PC-3 (cell line): ENCODE results near the gene SLC22A3. TPM values are rescaled to one million over a fixed set of nuclear protein-coding genes. Genes with fewer than 3 reads are reported as not detected.
"Not testable (repeated sequence)": the region's sequence is repeated elsewhere in the genome, so short reads cannot be mapped to it uniquely, and the experiment has no call there.

Experiments
- ATAC-seq: fragments of 200-7000 bp; cut with Tn5 transposase; 2 replicates; pipeline ENCODE4 v1.9.1; 2020; ENCODE audit warnings: mild to moderate bottlenecking, moderate library complexity
- BruUV-seq: library from RNA; stranded (reverse); fragments of 400-500 nt; replicated peaks from 2 replicates; lab custom pipeline; 2021; lab: Mats Ljungman, UMichigan
- CTCF ChIA-PET: fragments of 300-600 bp; sonication (Branson Sonifier 250); formaldehyde crosslinking; loops from one replicate; lab custom pipeline; 2022; ENCODE audit warnings: antibody characterized with exemption; lab: Charles Lee
- POLR2A ChIA-PET: fragments of 300-600 bp; sonication (Branson Sonifier 250); formaldehyde crosslinking; loops from one replicate; lab custom pipeline; 2022; ENCODE audit warnings: antibody characterized with exemption; ENCODE audit not compliant: unreplicated experiment; lab: Charles Lee
- DNase-seq: peaks from one replicate; pipeline ENCODE4 v3.0.0-alpha.2; 2015
- H2AFZ ChIP-seq: fragments of 300-600 bp; sonication (generic); 2 replicates; pipeline ENCODE4 v1.6.0; 2016; ENCODE audit warnings: antibody characterized with exemption, low read length
- H3F3A ChIP-seq: fragments of 300-600 bp; sonication (generic); one replicate; pipeline ENCODE4 v1.6.0; 2017; ENCODE audit warnings: antibody characterized with exemption, low read length, control low read depth, mild to moderate bottlenecking; ENCODE audit not compliant: unreplicated experiment
- H3K27ac ChIP-seq: fragments of 300-600 bp; sonication (generic); 2 replicates; pipeline ENCODE4 v1.5.1; 2016; ENCODE audit warnings: mild to moderate bottlenecking, low read length
- H3K27me3 ChIP-seq: fragments of 300-600 bp; sonication (generic); 2 replicates; pipeline ENCODE4 v1.6.1; 2016; ENCODE audit warnings: low read length, mixed read lengths
- H3K36me3 ChIP-seq: fragments of 300-600 bp; sonication (generic); 2 replicates; pipeline ENCODE4 v1.6.1; 2016; ENCODE audit warnings: low read depth, mixed run types, low read length, mixed read lengths
- H3K4me1 ChIP-seq: fragments of 300-600 bp; sonication (generic); 2 replicates; pipeline ENCODE4 v1.5.1; 2016; ENCODE audit warnings: low read length; ENCODE audit not compliant: insufficient read depth
- H3K4me2 ChIP-seq: fragments of 300-600 bp; sonication (generic); 2 replicates; pipeline ENCODE4 v1.6.0; 2016; ENCODE audit warnings: low read length
- H3K4me3 ChIP-seq: fragments of 300-600 bp; sonication (generic); 2 replicates; pipeline ENCODE4 v1.5.1; 2016; ENCODE audit warnings: mild to moderate bottlenecking, low read length, mixed read lengths
- H3K79me2 ChIP-seq: fragments of 300-600 bp; sonication (generic); 2 replicates; pipeline ENCODE4 v1.6.1; 2017; ENCODE audit warnings: low read length, mixed read lengths
- H3K9ac ChIP-seq: fragments of 300-600 bp; sonication (generic); 2 replicates; pipeline ENCODE4 v1.6.0; 2016; ENCODE audit warnings: mild to moderate bottlenecking, low read length
- H3K9me2 ChIP-seq: fragments of 300-600 bp; sonication (generic); replicated peaks from 2 replicates; pipeline ENCODE4 v1.6.1; 2016; ENCODE audit warnings: mixed run types, low read length, mixed read lengths
- H3K9me3 ChIP-seq: fragments of 300-600 bp; sonication (generic); 2 replicates; pipeline ENCODE4 v1.6.1; 2016; ENCODE audit warnings: low read length, mixed read lengths
- H4K20me1 ChIP-seq: fragments of 300-600 bp; sonication (generic); 2 replicates; pipeline ENCODE4 v1.6.1; 2016; ENCODE audit warnings: low read length, mixed read lengths
- CTCF ChIP-seq: fragments of 300-600 bp; sonication (generic); conservative IDR thresholded peaks from 2 replicates; pipeline ENCODE4 v1.5.1; 2017; ENCODE audit warnings: antibody characterized with exemption, low read depth, mild to moderate bottlenecking, low read length
- EZH2 ChIP-seq: fragments of 300-600 bp; sonication (generic); IDR thresholded peaks from one replicate; pipeline ENCODE4 v1.6.1; 2017; ENCODE audit warnings: antibody characterized with exemption, mild to moderate bottlenecking, low read length; ENCODE audit not compliant: unreplicated experiment
- EZH2phosphoT487 ChIP-seq: fragments of 300-600 bp; sonication (generic); IDR thresholded peaks from 2 replicates; pipeline ENCODE4 v1.6.1; 2018; ENCODE audit warnings: mild to moderate bottlenecking, antibody characterized with exemption, low read length, borderline replicate concordance
- intact Hi-C: fragments of 100-400 bp; cut with micrococcal nuclease; formaldehyde crosslinking; loops from 2 replicates; pipeline ENCODE4 v1.9.0; 2023
- total RNA-seq: library from RNA; depleted of rRNA; stranded (reverse); fragments of >200 nt; gene quantifications from 2 replicates; pipeline ENCODE4 v1.2.3, GENCODE V29; 2014

Gene SLC22A3
- total RNA-seq, 1 experiment from 2014 or later, result 0.47 TPM

DNA sequence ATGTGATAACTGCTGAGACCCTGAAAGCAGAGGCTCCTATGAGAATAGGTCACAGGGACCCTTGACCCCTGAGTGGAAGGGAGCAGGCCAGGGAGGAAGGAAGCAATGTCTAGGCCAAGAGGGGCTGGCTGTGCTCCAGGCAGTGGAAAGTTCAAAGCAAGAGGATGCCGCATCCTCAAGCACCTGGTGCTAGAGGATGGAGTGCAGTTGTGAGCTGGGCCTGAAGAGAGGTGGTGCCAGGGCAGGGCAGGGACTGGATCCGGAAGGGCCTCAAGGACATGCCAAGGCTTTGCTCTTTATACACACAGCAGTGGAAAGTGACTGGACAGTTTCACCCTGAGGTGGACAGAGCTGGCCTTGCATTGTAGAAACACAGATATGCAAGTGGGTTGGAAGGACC lies 97.0 kb downstream of the SLC22A3 start:
- no peak overlapping the region for H3K4me2 ChIP-seq
- H4K20me1 ChIP-seq, result no peaks in the 10 kb centered on the region
- H3K9ac ChIP-seq, result no peak overlapping the region
- H3K4me3 ChIP-seq, result no peak overlapping the region
- TF ChIP-seq EZH2phosphoT487 (no peak), CTCF (no peak), EZH2 (no peak)
- ChIA-PET CTCF (no interaction called here), POLR2A (no interaction called here)
- H3K27me3 ChIP-seq, result no peaks in the 10 kb centered on the region
- no peaks in the 10 kb centered on the region for H3K36me3 ChIP-seq
- no peaks in the 10 kb centered on the region for H3F3A ChIP-seq
- H3K9me3 ChIP-seq, result no peaks in the 10 kb centered on the region
- H3K4me1 ChIP-seq, result no peaks in the 10 kb centered on the region
- no peaks in the 10 kb centered on the region for H3K79me2 ChIP-seq
- H3K9me2 ChIP-seq, result no peaks in the 10 kb centered on the region
- ATAC-seq, result no peak
- intact Hi-C loops, result no loop called here
- DNase-seq, result no peak
- no TSS peak for BruUV-seq
- no peak overlapping the region for H3K27ac ChIP-seq
- H2AFZ ChIP-seq, result no peak overlapping the region

- Histone ChIP-seq H3K36me3 (no peaks in the 10 kb centered on the region), H3K9ac (no peak overlapping the region), H3K27me3 (no peaks in the 10 kb centered on the region), H3K27ac (no peak overlapping the region), H4K20me1 (no peaks in the 10 kb centered on the region), H3K9me2 (no peaks in the 10 kb centered on the region), H3K4me3 (no peak overlapping the region), H3K4me1 (no peaks in the 10 kb centered on the region), H3K4me2 (no peak overlapping the region), H2AFZ (no peak overlapping the region), H3K79me2 (no peaks in the 10 kb centered on the region), H3F3A (no peaks in the 10 kb centered on the region), H3K9me3 (no peaks in the 10 kb centered on the region)
- DNase-seq, result no peak
- TF ChIP-seq EZH2phosphoT487 (no peak), CTCF (no peak), EZH2 (no peak)
- BruUV-seq, result no TSS peak
- ChIA-PET CTCF (no interaction called here), POLR2A (no interaction called here)
- ATAC-seq, result no peak
- intact Hi-C loops, result no loop called here
Observed at GRCh38 chr6:160447350-160447749, 99.2 kb downstream of the SLC22A3 start.

- H2AFZ ChIP-seq, ATAC-seq, H3K9ac ChIP-seq, H3K4me1 ChIP-seq, H3F3A ChIP-seq, H3K9me2 ChIP-seq, H3K9me3 ChIP-seq, POLR2A ChIA-PET, H4K20me1 ChIP-seq, H3K36me3 ChIP-seq, H3K27me3 ChIP-seq, BruUV-seq, H3K4me3 ChIP-seq, CTCF ChIA-PET, DNase-seq, H3K27ac ChIP-seq, H3K79me2 ChIP-seq, intact Hi-C loops, H3K4me2 ChIP-seq: not testable (repeated sequence)
Observed at GRCh38 chr6:160449787-160450186, 101.6 kb downstream of the SLC22A3 start.
